Neural progenitor cell (in vitro differentiated cells): Measurements from ENCODE around the gene MTCL3.

ENCODE experiments used
- EZH2 ChIP-seq: fragments of 200-600 bp; sonication (generic); IDR thresholded peaks from 2 replicates; pipeline ENCODE4 v1.6.1; 2017; ENCODE audit warnings: antibody characterized with exemption, mild to moderate bottlenecking, moderate library complexity
- TF ChIP-seq, protein P1 (sequence below): fragments of 200-600 bp; sonication (generic); IDR thresholded peaks from 2 replicates; pipeline ENCODE4 v1.5.1; 2017; ENCODE audit warnings: antibody characterized with exemption, mild to moderate bottlenecking

- TF ChIP-seq, protein P1, sequence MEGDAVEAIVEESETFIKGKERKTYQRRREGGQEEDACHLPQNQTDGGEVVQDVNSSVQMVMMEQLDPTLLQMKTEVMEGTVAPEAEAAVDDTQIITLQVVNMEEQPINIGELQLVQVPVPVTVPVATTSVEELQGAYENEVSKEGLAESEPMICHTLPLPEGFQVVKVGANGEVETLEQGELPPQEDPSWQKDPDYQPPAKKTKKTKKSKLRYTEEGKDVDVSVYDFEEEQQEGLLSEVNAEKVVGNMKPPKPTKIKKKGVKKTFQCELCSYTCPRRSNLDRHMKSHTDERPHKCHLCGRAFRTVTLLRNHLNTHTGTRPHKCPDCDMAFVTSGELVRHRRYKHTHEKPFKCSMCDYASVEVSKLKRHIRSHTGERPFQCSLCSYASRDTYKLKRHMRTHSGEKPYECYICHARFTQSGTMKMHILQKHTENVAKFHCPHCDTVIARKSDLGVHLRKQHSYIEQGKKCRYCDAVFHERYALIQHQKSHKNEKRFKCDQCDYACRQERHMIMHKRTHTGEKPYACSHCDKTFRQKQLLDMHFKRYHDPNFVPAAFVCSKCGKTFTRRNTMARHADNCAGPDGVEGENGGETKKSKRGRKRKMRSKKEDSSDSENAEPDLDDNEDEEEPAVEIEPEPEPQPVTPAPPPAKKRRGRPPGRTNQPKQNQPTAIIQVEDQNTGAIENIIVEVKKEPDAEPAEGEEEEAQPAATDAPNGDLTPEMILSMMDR = no peak
- TF ChIP-seq EZH2 = no peak
Measured at GRCh38 chr6:127453845-127454619, 65.1 kb downstream of the MTCL3 start.
